22Rv1 (cell line): ENCODE data around the gene MINDY4.

ENCODE experiments used
- H3K27ac ChIP-seq: fragments of 450-650 bp; 2 replicates; pipeline ENCODE4 v1.5.1; 2017
- CTCF ChIP-seq: fragments of 450-650 bp; IDR thresholded peaks from 2 replicates; pipeline ENCODE4 v1.5.1; 2017; ENCODE audit warnings: mild to moderate bottlenecking
- ZFX ChIP-seq: fragments of 450-650 bp; IDR thresholded peaks from 2 replicates; pipeline ENCODE4 v1.6.1; 2017; ENCODE audit warnings: antibody characterized with exemption, borderline replicate concordance

MINDY4 gene

GRCh38 chr7:30797176-30798040, 26.2 kb downstream of the MINDY4 start:
- H3K27ac ChIP-seq = no peak overlapping the region
- TF ChIP-seq CTCF = no peak
- no peak for TF ChIP-seq ZFX

- TF ChIP-seq CTCF (no peak), ZFX (no peak)
- no peak overlapping the region; the same call in 1 of the 2 replicates for H3K27ac ChIP-seq
These were observed 28.2 kb downstream of the MINDY4 start for GRCh38 chr7:30799206-30799975.

- H3K27ac ChIP-seq = no peak overlapping the region
These were observed 28.9 kb downstream of the MINDY4 start for GRCh38 chr7:30799976-30800661.

GRCh38 chr7:30800785-30801252, 29.6 kb downstream of the MINDY4 start:
- H3K27ac ChIP-seq = no peak overlapping the region
- peak; percentile 83 for TF ChIP-seq CTCF
- no peak for TF ChIP-seq ZFX

More at GRCh38 chr7:30799976-30800661, 28.9 kb downstream of the MINDY4 start:
- TF ChIP-seq ZFX = no peak
- no peak for TF ChIP-seq CTCF

- no peak for TF ChIP-seq CTCF
- no peak for TF ChIP-seq ZFX
- H3K27ac ChIP-seq = no peak overlapping the region
These were observed 31.6 kb downstream of the MINDY4 start for GRCh38 chr7:30802812-30803211.

GRCh38 chr7:30804078-30804661, 33.0 kb downstream of the MINDY4 start:
- no peak for TF ChIP-seq ZFX
- TF ChIP-seq CTCF = no peak
- no peak overlapping the region for H3K27ac ChIP-seq
